HepG2 (cell line): ENCODE measurements around the gene OR13H1.

Experiments
- HOXA7 ChIP-seq: sonication (generic); formaldehyde crosslinking; IDR thresholded peaks from 2 replicates; pipeline ENCODE4 v1.8.1; 2022; ENCODE audit warnings: mild to moderate bottlenecking, missing genetic modification reagents, moderate library complexity
- SMAD9 ChIP-seq: sonication (generic); formaldehyde crosslinking; IDR thresholded peaks from 2 replicates; pipeline ENCODE4 v1.5.1; 2020; ENCODE audit warnings: mild to moderate bottlenecking, missing genetic modification reagents
- SSRP1 ChIP-seq: IDR thresholded peaks from 2 replicates; pipeline ENCODE4 v1.6.1; 2016; ENCODE audit warnings: control low read depth
- TF ChIP-seq, protein P1 (sequence below): sonication (generic); formaldehyde crosslinking; IDR thresholded peaks from 2 replicates; pipeline ENCODE4 v1.4.0; 2020; ENCODE audit warnings: mild to moderate bottlenecking, missing genetic modification reagents

DNA sequence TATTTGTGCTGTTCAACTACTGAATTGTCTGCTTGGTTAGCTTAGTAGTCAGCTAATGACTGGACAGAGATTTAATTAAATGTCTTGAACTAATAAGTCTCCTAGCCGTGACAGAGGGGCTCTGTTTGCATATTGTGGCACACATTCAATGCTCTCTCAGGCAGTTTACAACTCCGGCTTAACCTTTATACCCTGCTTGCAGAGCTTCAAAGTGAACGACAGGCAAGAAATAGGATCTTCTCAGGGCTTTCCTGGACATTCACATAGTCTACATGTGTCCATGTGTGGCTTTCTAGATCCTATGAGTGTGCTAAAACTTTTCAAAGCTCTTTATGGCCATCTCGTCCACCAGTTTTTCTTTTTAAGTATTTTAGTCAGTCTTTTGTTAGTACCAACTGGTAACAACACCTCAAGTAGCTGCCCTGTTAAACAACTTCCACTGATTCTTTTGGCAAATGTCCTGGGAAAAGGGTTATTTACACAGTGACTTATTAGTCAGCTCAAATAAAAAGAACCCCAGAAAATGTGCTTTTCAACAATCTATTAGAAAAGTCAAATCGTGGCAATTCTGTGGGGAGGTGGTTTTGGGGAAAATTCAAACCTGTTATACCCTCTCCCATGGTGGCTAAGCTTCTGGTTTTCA, 28.6 kb downstream of the OR13H1 start:
- TF ChIP-seq, protein P1, sequence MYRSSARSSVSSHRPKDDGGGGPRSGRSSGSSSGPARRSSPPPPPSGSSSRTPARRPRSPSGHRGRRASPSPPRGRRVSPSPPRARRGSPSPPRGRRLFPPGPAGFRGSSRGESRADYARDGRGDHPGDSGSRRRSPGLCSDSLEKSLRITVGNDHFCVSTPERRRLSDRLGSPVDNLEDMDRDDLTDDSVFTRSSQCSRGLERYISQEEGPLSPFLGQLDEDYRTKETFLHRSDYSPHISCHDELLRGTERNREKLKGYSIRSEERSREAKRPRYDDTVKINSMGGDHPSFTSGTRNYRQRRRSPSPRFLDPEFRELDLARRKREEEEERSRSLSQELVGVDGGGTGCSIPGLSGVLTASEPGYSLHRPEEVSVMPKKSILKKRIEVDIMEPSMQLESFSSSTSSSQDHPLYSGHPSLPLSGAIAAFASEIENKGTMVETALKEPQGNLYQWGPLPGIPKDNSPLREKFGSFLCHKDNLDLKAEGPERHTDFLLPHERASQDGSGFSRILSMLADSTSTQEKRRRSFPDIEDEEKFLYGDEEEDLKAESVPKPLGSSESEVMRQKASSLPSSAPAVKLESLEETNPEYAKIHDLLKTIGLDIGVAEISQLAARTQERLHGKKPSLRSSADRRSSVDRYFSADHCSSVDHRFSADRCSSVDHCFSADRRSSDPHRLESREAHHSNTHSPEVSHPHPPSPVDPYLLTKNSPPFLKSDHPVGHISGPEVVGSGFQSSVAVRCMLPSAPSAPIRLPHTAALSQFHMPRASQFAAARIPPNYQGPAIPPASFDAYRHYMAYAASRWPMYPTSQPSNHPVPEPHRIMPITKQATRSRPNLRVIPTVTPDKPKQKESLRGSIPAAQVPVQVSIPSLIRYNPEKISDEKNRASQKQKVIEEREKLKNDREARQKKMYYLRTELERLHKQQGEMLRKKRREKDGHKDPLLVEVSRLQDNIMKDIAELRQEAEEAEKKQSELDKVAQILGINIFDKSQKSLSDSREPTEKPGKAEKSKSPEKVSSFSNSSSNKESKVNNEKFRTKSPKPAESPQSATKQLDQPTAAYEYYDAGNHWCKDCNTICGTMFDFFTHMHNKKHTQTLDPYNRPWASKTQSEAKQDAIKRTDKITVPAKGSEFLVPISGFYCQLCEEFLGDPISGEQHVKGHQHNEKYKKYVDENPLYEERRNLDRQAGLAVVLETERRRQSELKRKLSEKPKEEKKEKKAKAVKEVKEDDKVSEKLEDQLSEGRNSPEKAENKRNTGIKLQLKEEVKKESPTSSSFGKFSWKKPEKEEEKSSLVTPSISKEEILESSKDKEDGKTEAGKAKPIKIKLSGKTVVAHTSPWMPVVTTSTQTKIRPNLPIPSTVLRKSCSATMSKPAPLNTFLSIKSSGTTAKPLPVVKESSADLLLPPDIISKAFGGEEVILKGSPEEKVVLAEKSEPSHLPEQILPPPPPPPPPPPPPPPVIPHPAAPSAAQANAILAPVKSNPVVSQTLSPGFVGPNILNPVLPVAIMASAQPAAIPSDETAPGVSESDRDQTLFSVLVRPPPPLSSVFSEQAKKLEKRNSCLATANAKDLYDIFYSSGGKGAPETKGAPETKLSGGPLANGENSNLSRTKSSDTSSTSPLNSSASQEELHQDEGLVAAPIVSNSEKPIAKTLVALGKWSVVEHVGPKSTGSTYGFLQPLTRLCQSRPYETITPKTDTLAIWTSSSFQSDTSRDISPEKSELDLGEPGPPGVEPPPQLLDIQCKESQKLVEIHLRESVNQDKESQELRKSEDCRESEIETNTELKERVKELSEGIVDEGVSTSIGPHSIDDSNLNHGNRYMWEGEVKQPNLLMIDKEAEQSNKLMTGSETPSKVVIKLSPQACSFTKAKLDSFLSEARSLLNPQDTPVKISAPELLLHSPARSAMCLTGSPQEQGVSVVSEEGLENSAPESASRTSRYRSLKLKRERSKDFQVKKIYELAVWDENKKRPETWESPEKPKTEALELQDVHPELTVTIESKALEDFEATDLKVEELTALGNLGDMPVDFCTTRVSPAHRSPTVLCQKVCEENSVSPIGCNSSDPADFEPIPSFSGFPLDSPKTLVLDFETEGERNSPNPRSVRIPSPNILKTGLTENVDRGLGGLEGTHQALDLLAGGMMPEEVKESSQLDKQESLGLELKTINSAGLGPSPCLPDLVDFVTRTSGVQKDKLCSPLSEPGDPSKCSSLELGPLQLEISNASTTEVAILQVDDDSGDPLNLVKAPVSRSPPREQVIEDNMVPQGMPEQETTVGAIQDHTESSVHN (CRISPR knock-in tag): no peak
- TF ChIP-seq SSRP1 (CRISPR knock-in tag) (no peak), HOXA7 (CRISPR knock-in tag) (no peak), SMAD9 (no peak)
